Activated T-cell treated with anti-CD3 and anti-CD28 coated beads for 4 hours (primary cell): ENCODE data around the gene FAS.
"Not testable (repeated sequence)": the region's sequence is repeated elsewhere in the genome, so short reads cannot be mapped to it uniquely, and the experiment has no call there.

Experiments used
- DNase-seq: peaks from one replicate; pipeline ENCODE4 v3.0.0-alpha.2; 2020

The FAS gene

DNA sequence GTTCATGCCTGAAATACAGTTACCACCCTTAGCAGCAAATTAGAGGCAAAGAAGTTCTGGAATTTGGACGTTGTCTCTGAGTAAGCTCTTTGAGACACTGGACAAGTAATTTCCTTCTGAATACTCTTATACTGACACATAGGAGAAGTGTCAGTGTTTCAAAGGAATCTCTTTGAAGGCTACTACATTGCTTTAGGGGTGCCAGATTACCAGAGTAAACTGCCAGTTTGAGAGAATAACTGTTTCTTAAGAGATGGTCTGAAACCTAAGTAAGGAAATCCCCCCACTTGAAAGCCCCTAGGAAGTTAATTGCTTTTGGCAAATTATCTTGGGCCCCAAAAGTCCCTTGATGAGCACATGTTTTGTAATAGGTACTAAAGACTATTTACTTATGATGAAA is 3.4 kb downstream of the FAS start:
- DNase-seq = no peak

DNA sequence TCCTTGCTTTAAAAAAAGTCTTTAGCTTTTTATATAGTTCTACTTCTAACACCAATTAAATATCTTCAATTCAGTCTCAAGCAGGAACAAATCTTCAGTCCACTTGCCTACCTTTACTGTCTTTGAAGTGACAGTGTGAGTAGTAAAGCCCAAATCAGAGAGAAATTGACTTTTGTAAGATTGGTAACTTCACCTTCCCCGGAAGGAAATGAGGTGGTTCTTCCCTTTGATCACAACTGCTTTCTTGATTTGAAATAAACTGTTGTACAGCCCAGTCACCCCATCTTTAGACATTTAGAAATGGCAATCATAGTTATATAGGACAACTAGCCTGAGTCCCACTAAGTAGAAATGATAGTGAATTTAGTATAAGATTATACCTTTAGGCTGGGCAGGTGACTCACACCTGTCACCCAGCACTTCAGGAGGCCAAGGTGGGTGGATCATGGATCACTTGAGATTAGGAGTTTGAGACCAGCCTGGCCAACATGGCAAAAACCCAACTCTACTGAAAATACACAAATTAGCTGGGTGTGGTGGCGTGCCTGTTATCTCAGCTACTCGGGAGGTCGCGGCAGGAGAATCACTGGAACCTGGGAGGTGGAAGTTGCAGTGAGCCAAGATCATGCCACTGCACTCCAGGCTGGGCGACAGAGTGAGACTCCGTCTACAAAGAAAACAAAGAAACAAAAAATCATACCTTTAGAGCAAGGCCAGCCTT is 4.7 kb downstream of the FAS start:
- DNase-seq = no peak

DNA sequence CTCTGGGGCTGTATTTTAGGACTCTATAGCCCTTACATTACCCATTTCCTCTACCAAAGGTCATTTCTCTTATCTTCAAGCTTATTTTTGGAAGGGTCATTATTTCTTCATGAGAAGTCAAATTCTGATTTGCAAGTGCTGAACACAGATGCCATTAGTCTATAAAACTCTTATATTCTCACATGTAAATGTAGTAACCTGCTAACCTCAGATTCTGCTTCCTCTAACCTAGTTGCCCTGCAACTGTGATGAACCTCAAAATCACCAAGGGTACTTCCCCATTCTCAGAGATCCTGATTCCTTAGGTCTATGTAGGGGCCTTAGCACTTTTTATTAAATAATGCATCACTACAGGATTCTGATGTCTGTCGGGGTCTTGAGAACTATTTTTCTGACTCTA is 6.3 kb downstream of the FAS start:
- DNase-seq = no peak

DNA sequence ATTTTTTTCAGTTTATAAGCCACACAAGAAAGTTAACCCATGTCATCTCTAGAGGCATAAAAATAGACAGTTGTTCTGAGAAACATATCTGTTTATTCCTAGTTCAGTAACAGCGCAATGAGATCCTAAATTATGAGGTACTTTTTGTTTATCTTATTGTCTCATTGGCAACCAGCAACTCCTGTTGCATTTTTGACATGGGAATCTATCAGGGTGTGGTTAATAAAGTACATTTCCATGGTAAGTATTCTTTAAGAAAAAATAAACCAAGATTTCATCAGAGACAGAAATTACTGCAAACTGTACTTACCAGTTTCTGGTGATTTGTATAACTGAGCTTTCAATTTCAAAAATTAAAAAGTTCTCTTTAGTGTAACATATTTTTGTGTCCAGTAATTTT is 9.0 kb downstream of the FAS start:
- no peak for DNase-seq

DNA sequence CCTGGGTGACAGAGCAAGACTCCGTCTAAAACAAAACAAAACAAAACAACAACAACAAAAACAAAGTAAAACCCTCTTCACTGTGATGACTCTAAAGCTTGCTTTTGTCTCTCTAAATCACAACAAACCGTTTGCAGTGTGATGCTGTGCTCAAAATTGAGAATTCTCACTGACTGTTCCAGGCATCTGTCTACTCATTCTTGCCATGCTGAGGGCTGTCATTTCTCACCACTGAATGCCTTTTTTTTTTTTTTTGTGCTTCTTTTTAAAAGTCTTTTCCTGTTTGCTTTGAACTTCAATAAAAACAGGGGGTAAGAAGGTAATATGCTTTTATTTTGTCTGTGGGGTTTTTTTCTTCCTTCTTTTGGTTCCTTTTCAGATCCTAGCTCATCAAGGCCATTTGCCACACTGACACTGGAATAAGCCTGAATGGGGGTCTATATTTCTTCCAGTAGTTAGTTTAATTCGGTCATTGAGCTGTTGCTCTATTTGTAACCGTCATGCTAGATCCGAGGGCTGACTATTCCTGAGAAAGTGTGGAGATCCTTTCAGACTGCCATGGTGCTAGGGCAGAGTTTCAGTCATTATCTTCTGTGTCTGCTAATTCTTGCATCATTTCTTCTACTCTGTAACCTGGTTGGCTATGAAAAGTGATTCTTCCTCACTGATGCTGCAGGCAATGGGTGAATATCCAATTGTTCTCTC is 10.6 kb downstream of the FAS start:
- DNase-seq = no peak

DNA sequence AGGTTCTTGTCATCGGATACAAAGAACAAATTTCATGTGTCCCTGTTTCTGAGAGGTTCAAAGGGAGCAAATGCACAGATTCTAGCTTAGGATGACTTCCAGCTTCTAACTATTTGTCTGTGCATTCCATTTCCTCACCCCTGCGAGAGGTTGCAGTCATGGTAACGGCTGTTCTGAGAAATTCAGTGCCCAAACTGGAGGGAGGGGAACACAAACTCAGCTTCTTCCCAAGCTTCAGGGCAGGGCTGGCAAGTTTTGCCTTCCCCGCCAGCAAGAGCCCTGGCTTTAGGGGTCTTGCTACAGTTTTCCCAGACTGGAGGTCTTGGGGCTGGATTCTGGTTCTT is 11.1 kb downstream of the FAS start:
- DNase-seq = no peak

DNA sequence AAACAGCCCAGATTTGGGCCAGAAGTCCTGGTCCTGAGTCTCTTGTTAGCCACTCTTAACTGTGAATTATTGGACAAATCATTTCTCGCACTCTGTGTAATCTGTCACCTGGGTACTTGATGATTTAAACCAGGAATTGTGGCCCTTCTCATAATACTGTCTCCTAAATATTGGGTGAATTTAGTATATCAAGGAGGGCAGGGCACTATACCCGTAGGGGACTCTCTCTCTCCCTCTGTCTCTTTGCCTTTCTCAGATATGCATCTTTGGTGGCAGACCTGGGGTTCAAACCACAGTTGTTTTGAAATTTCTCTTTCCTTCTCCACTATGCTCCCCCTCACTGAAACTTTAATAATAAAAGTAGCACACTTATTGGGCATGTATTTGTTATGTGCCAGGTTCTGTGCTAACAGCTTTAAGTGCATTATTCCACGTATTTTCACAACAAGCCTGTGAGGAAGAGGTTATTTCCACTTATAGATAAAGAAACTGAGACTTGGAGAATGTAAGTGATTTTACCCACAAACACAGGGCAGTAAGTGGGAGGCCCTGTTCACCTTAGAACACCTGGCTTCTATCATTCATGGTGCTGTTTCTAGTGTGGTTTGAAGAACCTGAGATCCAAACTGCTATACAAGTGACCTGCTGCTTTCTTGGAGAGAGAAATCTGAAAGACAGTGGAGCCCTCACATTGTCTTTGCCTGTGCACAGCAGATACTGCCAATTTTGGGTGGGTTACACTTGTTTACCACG is 11.8 kb downstream of the FAS start:
- no peak for DNase-seq

DNA sequence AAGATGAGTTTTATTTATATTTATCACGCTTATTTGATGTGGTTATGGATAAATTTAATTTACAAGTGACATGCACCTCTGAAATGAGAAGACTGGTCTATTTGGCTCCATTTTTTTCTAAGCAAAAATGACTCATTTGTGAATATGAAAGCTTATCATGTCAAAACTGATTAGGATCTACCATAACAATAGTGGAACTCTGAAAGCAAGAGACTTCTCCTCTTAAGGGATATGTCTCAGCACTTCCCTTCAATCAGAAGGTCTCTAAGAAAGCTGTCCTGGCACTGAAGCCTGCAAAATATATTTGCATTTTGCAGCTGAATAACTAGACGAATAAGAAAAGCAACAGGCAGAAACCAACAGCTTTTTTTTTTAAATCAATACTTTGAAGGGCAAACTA is 12.7 kb downstream of the FAS start:
- no peak for DNase-seq

DNA sequence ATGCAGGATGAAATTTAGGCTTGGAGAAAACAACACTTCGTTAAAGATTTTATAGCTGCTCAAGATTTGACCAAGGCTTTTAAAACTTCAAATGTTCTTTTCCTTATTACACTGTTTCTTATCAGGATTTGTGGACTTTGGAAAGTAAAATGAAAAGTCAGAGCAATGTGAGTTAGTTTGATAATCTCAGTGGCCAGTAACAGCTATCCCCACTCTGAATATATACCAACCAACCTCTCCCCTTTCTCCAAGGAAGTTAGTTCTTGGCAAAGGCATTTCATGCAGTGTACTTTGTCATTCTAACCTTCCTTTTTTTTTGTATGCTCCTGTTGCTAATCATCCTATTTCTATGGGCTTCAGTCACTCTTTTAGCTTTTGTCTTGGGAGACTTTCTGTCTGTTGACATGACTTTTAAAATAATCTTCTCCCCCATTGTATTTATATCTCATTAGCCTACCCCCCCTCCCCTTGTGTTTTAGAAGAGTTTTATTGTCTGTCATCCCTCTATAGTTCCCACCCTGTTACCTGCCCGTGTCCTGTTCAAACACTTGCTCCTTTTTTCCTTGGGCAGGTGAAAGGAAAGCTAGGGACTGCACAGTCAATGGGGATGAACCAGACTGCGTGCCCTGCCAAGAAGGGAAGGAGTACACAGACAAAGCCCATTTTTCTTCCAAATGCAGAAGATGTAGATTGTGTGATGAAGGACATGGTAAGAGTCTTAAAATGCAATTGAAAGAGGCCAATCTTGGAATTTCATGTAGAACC is 16.7 kb downstream of the FAS start:
- DNase-seq = no peak

DNA sequence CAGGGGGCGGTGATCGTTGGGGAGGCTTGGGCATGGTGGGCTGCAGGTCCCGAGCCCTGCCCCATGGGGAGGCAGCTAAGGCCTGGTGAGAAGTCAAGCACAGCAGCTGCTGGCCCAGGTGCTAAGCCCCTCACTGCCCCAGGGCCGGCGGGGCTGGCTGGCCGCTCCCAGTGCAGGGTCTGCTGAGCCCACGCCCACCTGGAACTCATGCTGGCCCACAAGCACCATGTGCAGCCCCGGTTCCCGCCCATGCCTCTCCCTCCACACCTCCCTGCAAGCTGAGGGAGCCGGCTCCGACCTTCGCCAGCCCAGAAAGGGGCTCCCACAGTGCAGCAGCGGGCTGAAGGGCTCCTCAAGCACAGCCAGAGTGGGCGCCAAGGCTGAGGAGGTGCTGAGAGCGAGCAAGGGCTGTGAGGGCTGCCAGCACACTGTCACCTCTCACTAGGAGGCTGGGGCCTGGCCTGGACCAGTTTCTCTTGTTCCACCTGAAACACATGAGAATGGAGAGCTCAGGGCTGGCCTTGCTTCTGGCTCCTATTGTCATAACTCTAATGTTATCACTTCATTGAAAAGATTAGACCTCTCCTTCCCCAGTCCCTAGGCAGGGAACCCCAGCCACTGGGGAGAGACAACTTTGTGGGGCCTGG is 28.2 kb downstream of the FAS start:
- not testable (repeated sequence) for DNase-seq

DNA sequence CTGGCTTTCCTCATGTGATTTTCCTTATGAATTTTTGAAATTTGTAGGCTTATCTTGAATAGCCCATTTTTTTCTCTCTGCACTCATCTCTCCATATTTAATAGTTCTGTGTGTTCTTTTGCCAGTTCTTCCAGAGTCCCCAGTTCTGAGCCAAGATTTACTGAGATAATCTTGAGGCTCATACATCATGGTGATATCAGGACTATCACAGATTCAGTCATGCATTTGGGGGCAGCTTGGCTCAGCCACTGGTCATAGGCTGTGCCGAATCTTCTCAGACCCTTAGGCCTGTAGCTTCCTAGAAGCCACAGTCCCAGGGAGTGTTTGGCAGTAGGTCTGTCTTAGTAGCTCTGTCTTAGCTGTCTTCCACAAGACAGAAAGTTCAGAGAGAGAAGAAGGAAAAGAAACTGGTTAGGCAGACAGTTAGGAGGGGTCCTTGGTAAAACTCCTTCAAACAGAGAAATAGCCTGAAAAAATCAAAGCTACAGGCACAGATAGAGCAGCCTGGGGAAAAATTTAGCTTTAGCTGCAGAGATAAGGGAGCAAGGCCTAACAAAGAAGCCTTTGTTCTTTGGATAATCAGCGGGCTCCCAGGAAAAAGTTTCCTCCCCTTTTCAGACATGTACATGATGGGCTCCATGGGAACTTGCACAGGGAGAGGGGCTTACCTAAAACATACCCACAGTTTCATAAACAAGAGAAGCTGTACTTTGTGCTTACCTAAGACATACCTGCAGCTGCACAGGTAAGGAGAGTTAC is 29.1 kb downstream of the FAS start:
- no peak for DNase-seq

DNA sequence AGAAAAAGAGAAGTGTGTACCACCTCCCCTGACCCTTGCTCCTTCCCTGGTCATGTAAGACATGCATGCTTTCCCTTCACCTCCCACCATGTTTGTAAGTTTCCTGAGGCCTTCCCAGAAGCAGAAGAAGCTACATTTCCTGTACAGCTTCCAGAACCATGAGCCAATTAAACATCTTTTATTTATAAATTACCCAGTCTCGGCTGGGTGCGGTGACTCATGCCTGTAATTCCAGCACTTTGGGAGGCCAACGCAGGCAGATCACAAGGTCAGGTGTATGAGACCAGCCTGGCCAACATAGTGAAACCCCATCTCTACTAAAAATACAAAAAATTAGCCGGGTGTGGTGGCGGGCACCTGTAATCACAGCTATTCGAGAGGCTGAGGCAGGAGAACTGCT is 30.9 kb downstream of the FAS start:
- DNase-seq = not testable (repeated sequence)

DNA sequence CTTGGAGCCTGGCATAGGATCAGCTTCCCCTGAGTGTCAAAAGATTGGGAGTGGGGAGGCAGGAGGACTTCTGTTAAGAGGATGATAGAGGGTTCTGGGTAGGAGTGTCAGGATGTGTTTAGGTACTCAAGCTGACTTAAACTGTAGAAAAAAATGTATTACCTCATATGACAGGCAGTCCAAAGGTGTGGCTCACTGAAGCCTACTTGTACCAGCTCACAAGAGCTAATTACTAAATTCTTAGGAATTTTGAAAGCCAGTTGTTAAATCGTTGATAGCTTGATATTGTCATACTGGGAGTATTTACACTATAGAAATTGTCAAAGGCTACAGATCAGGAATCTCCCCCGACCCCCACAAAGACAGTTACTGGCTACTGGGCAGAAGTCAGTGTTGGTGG is 32.1 kb downstream of the FAS start:
- no peak for DNase-seq

DNA sequence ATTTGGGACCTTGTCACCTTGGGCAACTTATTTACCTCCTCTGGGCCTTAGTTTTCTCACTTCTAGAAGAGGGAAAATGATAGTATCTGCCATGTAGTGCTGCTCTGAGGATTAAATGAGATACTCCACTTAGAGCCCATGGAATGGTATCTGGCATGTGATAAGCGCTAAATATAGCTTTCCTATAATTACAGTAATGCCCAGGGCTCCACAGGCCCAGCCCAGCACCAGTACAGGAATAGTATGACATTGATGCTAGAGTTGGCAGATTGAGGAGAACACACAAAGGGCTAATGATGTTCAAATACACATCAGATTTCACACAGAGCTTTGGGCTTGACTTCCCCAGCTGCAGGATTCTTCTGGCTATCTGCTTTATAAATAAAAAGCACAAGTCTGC is 34.9 kb downstream of the FAS start:
- DNase-seq = no peak

DNA sequence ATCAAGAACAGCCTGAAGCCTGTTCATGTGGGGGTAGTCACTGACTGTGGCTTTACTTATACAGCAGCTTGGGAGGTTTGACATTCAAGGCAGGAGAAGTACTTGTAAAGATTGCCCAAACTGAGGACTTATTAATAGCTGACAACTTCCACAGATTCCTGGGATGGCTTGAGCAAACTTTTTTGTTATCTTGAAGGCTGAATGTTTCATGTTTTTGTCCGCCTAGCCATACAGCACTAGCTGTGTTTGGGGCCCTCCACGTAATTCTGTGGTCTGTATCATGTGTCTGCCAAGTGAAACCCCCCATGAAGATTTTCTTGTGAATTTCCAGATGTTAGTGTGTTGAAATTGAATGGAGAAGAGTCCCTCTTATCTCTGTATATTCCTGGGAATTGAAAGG is 38.6 kb downstream of the FAS start:
- no peak for DNase-seq

DNA sequence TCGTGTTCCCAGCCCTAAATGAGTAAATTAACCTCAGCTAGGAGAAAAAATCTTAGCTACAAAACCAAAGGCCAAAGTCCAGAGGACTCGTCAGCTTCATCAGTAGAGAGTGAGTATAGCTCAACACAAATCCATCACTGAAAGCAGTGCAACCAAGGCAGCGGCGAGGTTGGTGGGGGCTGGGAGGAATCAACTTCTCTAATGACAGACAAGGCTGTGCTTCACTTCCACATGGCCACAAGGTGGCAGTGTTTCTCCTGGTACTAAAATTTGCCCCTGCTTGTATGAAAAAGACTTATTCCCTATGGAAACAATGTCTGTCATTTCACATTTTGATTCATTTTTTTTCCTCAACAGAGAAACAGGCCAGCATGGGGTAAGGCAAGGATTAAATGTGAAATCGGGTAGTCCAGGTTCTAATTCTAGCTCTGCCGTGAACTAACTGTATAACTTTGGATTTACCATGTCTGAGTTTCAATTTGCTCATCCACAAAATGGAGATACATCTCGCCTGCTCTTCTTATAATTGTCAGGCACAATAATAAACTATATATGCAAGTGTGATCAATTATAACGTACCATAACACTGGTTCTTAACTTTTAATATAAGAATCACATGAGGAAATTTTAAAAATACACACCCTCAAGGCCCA is 39.3 kb downstream of the FAS start:
- DNase-seq = peak; percentile 66

DNA sequence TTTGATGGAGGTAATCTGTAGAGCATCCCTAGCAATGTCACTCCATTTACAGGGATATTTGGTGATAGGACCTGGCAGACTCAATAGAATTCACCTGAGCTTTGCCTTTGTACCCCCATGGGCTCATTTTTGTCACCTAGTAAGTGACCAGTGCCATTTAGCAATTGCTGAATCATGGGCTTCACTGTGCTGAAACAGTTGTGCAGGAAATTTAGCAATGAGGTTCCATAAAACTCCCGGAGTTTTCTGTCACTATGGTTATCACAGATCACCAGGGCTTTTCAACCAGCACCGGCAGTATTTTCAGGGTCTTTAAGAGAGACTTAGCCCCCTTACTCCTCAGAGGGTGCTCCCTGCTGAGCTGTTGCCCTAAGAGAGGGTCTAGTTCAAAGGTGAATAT is 40.2 kb downstream of the FAS start:
- DNase-seq = no peak

DNA sequence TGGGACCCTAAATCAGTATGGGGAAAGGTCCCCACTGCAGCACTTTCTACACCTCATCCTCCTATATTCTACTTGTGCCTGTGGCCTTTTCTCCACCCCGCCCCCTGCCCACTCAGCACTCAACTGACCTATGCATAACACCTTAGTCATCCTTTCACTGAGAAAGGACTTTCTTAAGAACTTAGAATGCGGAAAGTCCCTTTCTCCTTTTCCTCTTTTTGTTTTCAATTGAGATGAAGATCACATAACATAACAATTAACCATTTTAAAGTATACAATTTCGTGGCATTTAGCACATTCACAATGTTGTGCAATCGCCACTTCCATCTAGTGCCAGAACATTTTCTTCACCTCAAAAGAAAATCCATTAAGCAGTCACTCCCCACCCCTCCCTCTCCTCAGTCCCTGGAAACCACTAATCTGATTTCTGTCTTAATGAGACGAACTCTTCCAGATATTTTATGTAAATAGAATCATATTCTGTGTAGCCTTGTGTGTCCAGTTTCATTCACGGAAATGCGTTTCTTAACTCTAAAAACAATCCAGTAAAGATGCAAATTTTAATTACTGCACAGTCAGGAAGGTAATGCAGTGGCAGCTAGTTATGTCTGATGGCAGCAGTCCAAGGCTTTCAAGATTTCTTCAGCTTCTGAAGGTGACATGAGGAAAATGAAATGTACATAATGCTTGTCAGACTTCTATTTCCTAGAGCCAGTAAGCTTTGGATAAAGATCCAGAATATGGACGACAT is 41.7 kb downstream of the FAS start:
- no peak for DNase-seq

DNA sequence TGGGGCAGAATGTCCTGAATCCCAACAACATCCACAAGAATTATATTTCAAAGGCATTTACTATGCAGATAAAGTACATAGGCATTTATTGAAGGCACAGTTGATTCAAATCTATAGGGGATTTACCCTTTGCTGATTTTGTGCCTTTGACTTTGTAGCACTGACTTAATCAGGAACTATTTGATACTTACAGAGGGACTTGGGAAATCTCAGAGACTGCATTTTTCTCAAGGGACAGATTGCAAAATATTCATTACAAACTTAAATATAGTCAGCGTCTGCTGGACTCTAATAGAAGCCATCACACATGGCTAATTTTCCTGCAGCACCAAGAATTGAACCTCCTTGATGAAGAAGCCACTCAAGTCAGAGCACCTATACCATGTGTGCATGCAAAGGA is 44.9 kb downstream of the FAS start:
- DNase-seq = no peak

DNA sequence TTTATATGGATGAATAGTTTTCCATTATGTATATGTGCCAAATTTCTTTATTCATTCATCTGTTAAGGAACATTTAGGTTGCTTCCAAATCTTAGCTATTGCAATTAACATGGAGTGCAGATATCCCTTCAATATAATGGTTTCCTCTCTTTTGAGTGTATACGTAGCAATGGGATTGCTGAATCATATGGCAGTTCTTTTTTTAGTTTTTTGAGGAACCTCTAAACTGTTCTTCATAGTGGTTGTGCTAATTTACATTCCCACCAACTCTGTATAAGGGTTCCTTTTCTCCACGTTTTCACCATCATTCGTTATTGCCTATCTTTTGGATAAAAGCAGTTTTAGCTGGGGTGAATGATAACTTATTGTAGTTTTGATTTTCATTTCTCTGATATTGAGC is 46.5 kb downstream of the FAS start:
- DNase-seq = no peak

DNA sequence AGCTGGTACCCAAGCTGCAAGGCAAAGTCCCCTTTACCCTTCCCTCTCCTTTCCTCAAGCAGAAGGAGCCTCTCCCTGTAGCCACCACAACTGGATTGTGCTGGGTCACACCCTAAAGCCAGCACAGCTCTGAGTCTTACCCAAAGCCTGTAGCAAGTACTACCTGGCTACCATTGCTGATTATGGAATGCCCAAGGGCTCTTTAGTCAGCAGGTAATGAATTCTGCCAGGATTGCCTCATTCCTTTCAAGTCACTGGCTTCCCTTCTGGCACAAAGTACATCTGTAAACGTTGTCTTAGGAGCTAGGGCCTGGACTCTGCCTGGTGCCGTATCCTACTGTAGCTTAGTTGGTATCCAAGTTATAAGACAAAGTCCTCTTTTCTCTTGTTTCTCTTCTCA is 52.0 kb downstream of the FAS start:
- no peak for DNase-seq
